Natural killer cell (primary cell): ENCODE results near the gene BDH1. TPM values are rescaled to one million over a fixed set of nuclear protein-coding genes. Genes with fewer than 3 reads are reported as not detected.
"Not testable (repeated sequence)": the region's sequence is repeated elsewhere in the genome, so short reads cannot be mapped to it uniquely, and the experiment has no call there.

Experiments used
- ATAC-seq, 3 donors: fragments of 150-1000 bp in 2 of 3; fragments of 200-7000 bp in 1 of 3; cut with Tn5 transposase; 1 replicate in 1 of 3; 2 replicates in 2 of 3; pipeline ENCODE4 v1.10.0; 2021; ENCODE audit warnings: mild to moderate bottlenecking in 2 of 3, moderate library complexity in 2 of 3
- DNase-seq, 2 donors: peaks; one replicate each; pipeline versions ENCODE4 v3.0.0 to v3.0.0-alpha.2; 2013 to 2021; ENCODE audit warnings: mixed read lengths in 1 of 2
- H3K27ac ChIP-seq: one replicate; pipeline ENCODE4 v1.5.1; 2013; ENCODE audit warnings: mild to moderate bottlenecking, low read length
- H3K27me3 ChIP-seq: one replicate; pipeline ENCODE4 v1.6.1; 2013; ENCODE audit warnings: low read length; ENCODE audit not compliant: control insufficient read depth, insufficient read depth
- H3K36me3 ChIP-seq: one replicate; pipeline ENCODE4 v1.6.1; 2013; ENCODE audit warnings: low read length; ENCODE audit not compliant: control insufficient read depth, insufficient read depth
- H3K4me1 ChIP-seq: one replicate; pipeline ENCODE4 v1.6.1; 2013; ENCODE audit warnings: low read length; ENCODE audit not compliant: control insufficient read depth, insufficient read depth
- H3K4me3 ChIP-seq: one replicate; pipeline ENCODE4 v1.5.1; 2013; ENCODE audit warnings: low read length
- H3K9me3 ChIP-seq: one replicate; pipeline ENCODE4 v1.6.1; 2013; ENCODE audit warnings: low read length; ENCODE audit not compliant: control insufficient read depth, insufficient read depth
- H3K27ac Mint-ChIP-seq, 2 donors: one replicate each; pipeline ENCODE4 v1.8.0; 2022; ENCODE audit warnings: mild to moderate bottlenecking in 2 of 2, mixed read lengths in 2 of 2, moderate library complexity in 1 of 2
- H3K27me3 Mint-ChIP-seq, 2 donors: one replicate each; pipeline ENCODE4 v1.8.0; 2022; ENCODE audit warnings: low read depth in 2 of 2, mixed read lengths in 2 of 2
- H3K36me3 Mint-ChIP-seq: one replicate; pipeline ENCODE4 v1.8.0; 2022; ENCODE audit warnings: mixed read lengths
- H3K4me1 Mint-ChIP-seq, 2 donors: one replicate each; pipeline ENCODE4 v1.8.0; 2022; ENCODE audit warnings: mixed read lengths in 2 of 2
- H3K4me3 Mint-ChIP-seq: one replicate; pipeline ENCODE4 v1.8.0; 2022; ENCODE audit warnings: mild to moderate bottlenecking, moderate library complexity, mixed read lengths
- H3K9me3 Mint-ChIP-seq, 2 donors: one replicate each; pipeline ENCODE4 v1.8.0; 2022; ENCODE audit warnings: mixed read lengths in 2 of 2
- WGBS: methylation state at CpG from one replicate; pipeline ENCODE4 v1.1.7; 2013; ENCODE audit warnings: missing lambda C conversion rate; ENCODE audit not compliant: insufficient coverage; 5-methylcytosine and 5-hydroxymethylcytosine counted together
- intact Hi-C: fragments of 100-400 bp; cut with micrococcal nuclease; formaldehyde crosslinking; loops from one replicate; pipeline ENCODE4 v1.14.2; 2022
- total RNA-seq, 4 donors: library from RNA; stranded (reverse); fragments of 120-200 nt in 1 of 4; gene quantifications; one replicate each; pipeline versions ENCODE4 v1.2.3 to v1.2.4, GENCODE V29; 2013 to 2022
- TF ChIP-seq, protein P1 (sequence below): fragments of 200-600 bp; IDR thresholded peaks from one replicate; pipeline ENCODE4 v1.8.0; 2022; ENCODE audit warnings: antibody characterized with exemption

BDH1 gene, protein sequence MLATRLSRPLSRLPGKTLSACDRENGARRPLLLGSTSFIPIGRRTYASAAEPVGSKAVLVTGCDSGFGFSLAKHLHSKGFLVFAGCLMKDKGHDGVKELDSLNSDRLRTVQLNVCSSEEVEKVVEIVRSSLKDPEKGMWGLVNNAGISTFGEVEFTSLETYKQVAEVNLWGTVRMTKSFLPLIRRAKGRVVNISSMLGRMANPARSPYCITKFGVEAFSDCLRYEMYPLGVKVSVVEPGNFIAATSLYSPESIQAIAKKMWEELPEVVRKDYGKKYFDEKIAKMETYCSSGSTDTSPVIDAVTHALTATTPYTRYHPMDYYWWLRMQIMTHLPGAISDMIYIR
- total RNA-seq: 10 to 100 TPM; 14.0 to 24.5 (median 17.4) TPM
- 25.9 TPM for total RNA-seq (2013)

DNA sequence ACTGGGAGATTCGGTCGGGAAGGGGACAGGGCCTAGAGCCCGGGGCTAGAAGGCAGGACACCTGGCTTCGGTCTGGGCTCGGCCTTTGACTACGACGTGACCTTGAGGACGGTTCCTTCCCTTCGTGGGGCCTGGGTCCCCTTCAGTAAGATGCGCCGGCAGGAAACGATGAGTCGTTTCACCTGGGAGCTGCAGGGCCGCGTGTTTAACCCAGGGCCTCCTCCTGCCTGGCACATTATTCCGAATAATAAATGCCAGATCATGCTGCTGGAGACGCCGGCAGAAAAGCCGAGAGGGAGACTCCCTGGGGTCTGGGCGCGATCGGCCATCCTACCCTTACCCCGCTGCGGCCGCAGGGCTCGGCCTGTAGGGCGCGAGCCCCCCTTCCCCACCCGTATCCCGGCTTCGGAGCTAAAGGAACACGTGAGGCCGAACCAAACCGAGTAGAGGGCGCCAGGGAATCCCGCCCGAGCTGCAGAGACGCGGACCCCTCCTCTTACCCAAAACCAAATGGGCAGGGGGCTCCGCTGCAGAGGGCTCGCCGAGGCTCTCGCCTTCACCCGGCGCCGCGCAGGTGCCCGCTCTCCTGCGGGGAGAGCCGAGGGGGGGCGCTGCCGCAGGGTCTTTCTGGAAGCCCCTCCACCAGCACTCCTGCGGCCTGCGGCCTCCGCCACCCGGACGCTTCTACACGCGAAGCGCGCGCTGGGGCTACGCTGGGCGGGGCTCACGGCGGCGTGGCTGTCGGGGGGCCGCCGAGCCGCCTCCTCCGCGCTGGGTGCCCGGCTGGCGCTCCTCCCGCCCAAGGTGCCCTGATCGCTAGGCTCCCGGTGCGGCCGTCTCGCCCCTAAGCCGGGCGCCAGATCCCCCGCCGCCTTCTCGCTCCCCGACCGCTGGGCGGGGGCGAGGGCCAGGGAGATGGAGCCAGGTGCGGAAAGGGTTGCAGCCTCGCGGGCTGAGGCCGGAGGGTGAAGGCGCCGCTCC, at the start of gene BDH1:
Gene BDH1 (minus strand): TSS at position 688 of the 981 bp plus-strand sequence. CDS start 9,525 bp downstream, outside the sequence.
- intact Hi-C loops: no loop called here
- DNase-seq (peak; percentile 50 to 76), ATAC-seq (peak; percentile 33 to 36 (median 36))
- H3K4me3 ChIP-seq: peak within 1 kb of the TSS; percentile 90
- Mint-ChIP-seq H3K27ac (peak within 1 kb of the TSS; percentile 79 to 85), H3K36me3 (no peaks in the 10 kb centered on the region), H3K9me3 (no peaks in the 10 kb centered on the region), H3K4me3 (peak within 1 kb of the TSS; percentile 89), H3K27me3 (peaks cover 13 to 21% of the 10 kb centered on the region in 2 donors), H3K4me1 (peaks cover 9 to 16% of the 10 kb centered on the region in 2 donors)
- TF ChIP-seq, protein P1, sequence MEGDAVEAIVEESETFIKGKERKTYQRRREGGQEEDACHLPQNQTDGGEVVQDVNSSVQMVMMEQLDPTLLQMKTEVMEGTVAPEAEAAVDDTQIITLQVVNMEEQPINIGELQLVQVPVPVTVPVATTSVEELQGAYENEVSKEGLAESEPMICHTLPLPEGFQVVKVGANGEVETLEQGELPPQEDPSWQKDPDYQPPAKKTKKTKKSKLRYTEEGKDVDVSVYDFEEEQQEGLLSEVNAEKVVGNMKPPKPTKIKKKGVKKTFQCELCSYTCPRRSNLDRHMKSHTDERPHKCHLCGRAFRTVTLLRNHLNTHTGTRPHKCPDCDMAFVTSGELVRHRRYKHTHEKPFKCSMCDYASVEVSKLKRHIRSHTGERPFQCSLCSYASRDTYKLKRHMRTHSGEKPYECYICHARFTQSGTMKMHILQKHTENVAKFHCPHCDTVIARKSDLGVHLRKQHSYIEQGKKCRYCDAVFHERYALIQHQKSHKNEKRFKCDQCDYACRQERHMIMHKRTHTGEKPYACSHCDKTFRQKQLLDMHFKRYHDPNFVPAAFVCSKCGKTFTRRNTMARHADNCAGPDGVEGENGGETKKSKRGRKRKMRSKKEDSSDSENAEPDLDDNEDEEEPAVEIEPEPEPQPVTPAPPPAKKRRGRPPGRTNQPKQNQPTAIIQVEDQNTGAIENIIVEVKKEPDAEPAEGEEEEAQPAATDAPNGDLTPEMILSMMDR: no peak
- under 1% methylated on average over 96 of the region's 96 CpGs for WGBS
- peaks cover 16% of the 10 kb centered on the region for H3K4me1 ChIP-seq
- H3K36me3 ChIP-seq: no peaks in the 10 kb centered on the region
- no peaks in the 10 kb centered on the region for H3K27me3 ChIP-seq
- peak within 1 kb of the TSS; percentile 86 for H3K27ac ChIP-seq
- no peaks in the 10 kb centered on the region for H3K9me3 ChIP-seq

DNA sequence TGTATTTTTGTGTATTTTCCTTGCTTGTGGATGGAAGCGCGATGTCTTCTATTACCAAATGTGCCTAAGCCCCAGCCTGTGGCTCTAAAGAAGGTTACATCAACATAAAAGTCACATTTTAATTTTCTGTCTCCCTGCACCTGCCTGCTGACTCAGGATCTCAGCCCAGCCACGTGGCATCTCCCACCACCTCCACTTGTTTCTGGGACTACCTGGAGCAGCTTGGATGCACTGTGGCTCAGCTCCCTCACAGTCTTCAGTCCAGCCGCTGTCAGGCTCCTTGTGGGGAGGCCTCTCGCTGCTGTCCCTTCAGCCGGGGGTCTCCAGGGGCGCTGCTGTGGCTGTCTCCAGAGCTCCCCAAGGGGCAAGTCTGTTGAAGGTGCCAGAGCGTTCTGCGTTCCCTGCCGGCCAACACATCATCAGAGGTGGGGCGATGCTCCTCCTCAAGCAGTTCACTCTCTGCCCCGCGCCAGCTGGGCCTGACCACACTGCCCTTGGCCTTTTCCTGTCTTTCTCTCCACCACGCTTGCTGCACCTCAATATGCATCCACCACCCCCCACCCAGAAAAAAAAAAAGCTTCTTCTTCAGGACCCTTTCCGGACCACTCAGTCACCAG, 47.7 kb upstream of the BDH1 start:
- no peak for DNase-seq
- TF ChIP-seq, protein P1: no peak
- Mint-ChIP-seq H3K36me3 (no peaks in the 10 kb centered on the region), H3K27me3 (no peaks in the 10 kb centered on the region), H3K4me3 (no peak overlapping the region), H3K9me3 (no peaks in the 10 kb centered on the region), H3K4me1 (peaks cover 0 to 11% of the 10 kb centered on the region in 2 donors), H3K27ac (no peak overlapping the region)
- 89% methylated on average over 15 of the region's 15 CpGs for WGBS
- no peak overlapping the region for H3K4me3 ChIP-seq
- H3K9me3 ChIP-seq: no peaks in the 10 kb centered on the region
- no peak for ATAC-seq
- no peak overlapping the region for H3K27ac ChIP-seq
- H3K27me3 ChIP-seq: no peaks in the 10 kb centered on the region
- intact Hi-C loops: no loop called here
- peaks cover 2% of the 10 kb centered on the region for H3K36me3 ChIP-seq
- peaks cover 7% of the 10 kb centered on the region for H3K4me1 ChIP-seq

DNA sequence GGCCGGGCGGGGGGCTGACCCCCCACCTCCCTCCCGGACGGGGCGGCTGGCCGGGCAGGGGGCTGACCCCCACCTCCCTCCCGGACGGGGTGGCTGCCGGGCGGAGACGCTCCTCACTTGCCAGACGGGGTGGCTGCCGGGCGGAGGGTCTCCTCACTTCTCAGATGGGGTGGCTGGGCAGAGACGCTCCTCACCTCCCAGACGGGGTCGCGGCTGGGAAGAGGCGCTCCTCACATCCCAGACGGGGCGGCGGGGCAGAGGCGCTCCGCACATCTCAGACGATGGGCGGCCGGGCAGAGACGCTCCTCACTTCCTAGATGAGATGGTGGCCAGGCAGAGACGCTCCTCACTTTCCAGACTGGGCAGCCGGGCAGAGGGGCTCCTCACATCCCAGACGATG, 46.6 kb upstream of the BDH1 start:
- H3K4me3 ChIP-seq, H3K36me3 ChIP-seq, H3K4me3 Mint-ChIP-seq, H3K36me3 Mint-ChIP-seq, intact Hi-C loops, H3K9me3 ChIP-seq, H3K27ac Mint-ChIP-seq, H3K27me3 Mint-ChIP-seq, H3K27me3 ChIP-seq, DNase-seq, H3K27ac ChIP-seq, H3K4me1 ChIP-seq, ATAC-seq, H3K9me3 Mint-ChIP-seq: not testable (repeated sequence)
- 97% methylated on average over 27 of the region's 31 CpGs for WGBS
- H3K4me1 Mint-ChIP-seq: peaks cover 0 to 11% of the 10 kb centered on the region in 2 donors

DNA sequence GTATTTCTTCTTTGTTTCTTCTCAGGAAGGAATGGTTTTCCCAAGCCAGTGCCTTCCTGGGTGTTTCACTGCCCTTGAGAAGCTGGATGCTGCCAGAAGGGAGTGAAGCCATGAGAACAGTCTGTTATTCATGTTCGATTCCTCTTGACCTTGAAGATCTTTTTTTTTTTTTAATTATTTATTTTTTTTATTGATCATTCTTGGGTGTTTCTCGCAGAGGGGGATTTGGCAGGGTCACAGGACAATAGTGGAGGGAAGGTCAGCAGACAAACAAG, 45.7 kb upstream of the BDH1 start:
- intact Hi-C loops, H3K27ac ChIP-seq, H3K27me3 Mint-ChIP-seq: not testable (repeated sequence)

More for the DNA sequence above, 45.7 kb upstream of the BDH1 start:
- peaks cover 0 to 11% of the 10 kb centered on the region in 2 donors for H3K4me1 Mint-ChIP-seq
- H3K9me3 ChIP-seq, H3K9me3 Mint-ChIP-seq, DNase-seq, H3K4me3 Mint-ChIP-seq, H3K36me3 Mint-ChIP-seq, ATAC-seq, H3K27ac Mint-ChIP-seq, H3K4me3 ChIP-seq, H3K27me3 ChIP-seq, H3K4me1 ChIP-seq, H3K36me3 ChIP-seq: not testable (repeated sequence)
- WGBS: no CpG with 5 or more reads among the region's 2 CpGs
